NCI-H1694 (cell line): ENCODE results near the gene DIP2C.
A peak's percentile ranks its signal among the peaks of the same experiment; 100 is the strongest.
"Not testable (repeated sequence)": the region's sequence is repeated elsewhere in the genome, so short reads cannot be mapped to it uniquely, and the experiment has no call there.

Source experiments
- DNase-seq: peaks from one replicate; lab custom pipeline; 2025; lab: John Stamatoyannopoulos, UW

DIP2C gene

DNA sequence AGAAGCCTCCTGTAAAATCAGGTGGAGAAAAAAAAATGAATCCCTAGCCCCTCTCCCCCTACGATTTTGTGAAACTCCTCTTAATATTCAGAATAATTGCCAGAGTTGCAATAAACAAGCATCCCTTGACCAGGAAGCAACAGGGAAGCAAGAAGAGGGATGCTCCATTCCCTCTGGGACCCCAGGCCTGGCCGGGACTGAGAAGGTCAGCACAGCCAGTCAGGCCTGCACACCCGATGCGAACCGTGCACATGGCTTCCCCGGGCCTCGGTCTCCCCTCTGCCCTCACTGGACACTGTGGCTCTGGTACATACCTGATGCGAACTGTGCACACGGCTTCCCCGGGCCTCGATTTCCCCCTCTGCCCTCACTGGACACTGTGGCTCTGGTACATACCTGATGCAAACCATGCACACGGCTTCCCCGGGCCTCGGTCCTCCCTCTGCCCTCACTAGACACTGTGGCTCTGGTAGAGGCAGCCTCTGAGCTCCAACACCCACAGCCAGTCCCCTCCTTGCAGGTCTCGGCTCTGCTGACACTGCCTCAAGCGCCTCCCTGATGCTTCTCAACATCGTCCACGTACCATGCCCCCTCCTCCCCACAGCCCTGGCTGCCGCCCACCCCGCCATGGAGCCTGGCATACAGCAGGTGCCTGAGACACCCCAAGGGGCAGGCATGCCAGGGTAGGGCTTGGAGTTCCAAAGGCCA, 138.6 kb downstream of the DIP2C start:
- DNase-seq, result no peak

DNA sequence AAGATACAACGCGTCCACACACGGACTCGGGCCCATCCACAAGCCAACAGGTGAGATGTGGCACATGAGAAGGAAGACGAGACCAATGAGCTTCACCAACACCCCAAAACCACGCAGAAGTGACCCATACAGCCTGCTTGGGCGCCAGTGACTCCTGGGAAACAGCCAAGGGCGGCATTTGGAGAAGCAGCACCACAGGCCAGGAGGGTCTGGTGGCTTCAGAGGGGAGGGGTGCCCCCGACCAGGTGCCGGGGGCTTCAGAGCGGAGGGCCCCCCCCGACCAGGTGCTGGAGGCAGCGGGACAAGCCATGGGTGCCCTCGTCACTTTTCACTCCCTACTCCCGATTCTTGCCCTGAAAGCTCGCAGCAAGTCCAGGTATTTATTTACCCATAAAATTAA, 140.1 kb downstream of the DIP2C start:
- DNase-seq, result no peak

DNA sequence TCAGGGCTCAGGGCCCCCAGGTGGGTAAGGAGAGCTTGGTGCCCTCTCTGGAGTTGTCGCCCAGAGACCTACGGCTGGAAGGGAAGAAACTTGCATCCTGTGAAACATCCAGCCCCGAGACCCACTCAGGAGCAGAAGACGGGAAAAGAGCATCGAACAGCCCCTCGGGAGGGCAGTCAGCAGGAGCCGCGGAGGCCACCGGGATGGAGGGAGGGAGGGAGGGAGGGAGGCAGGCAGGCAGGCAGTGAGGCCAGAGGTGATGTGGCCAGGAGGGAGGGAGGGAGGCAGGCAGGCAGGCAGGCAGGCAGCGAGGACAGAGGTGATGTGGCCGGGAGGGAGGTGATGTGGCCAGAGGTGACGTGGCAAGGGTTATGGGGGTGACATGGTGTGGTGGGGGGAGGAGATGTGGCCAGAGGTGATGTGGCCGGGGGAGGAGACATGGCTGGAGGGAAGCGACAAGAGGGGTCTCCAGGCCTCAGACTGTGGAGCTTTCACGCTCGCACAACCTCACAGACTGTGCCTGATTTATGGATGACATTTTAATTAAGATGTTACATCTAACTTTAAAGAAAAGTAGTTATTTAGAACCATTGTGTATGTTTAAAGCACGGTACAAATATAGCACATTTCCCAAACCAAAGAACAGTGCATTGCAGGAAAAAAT, 141.1 kb downstream of the DIP2C start:
- no peak for DNase-seq

DNA sequence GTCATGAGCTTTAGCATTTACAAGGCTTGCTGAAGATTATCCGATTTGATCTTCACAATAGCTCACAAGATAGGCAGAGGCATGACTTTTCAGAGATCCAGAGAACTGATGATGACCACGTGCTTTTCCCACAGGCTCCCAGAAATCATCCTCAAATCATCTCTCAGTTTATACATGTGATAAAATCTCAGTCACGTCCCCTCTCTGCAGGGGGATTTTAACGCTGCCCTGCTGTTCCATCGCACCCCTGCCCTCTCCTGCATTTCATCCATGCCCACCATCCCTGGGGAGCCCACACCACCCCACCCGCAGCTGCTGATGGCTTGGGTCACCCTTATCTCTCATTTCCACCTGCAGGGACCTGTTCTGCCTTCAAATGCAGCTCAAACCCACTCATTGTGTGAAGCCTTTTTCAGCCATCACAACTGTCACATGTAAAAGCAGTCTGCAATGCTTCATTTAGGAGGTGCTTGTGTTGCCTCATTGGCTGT, 141.8 kb downstream of the DIP2C start:
- DNase-seq, result no peak

DNA sequence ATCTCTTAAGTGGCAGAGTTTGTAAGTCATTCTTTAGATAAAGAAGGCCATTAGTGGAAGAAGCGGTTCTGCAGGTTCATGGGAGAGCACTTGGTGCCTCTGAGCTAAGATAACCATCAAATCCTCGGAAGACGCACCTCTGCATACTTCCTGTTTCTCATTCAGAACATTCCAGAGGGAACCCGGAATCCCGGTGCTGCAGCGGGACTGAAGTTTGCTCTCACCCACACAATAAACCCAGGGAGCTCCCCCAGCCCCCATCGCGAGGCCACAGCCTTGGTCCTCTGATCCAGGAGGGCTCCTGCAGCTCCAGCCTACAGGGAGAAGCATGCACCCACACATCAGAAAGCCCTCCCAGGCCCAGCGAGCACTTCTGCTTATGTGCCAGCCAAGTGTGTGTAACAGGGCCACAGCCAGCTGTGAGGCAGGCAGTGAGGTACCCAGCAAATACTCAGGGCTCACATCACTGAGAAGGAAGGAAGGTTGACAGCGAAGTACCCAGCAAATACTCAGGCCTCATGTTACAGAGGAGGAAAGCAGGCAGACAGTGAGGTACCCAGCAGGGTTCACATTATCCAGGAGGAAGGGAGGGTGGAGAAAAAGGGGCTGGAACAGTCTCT, 142.4 kb downstream of the DIP2C start:
- no peak for DNase-seq

DNA sequence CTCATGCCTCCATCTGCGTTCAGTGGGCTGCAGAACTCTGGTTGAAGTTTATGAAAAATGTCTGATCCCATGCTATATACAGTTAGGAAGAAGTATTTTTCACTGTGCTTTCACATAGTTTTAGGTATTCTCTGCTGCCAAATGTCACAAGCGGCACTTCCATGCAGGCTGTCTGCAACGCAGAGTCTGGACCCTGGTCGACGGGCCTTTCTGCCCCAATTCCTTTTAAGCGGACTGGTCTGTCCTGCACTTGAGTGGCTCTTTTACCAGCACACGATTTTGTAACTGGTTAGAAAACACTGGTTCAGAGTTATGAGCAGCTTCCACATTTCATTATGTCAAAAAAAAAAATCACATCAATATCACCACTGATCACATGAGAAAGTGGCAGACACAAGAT, 143.0 kb downstream of the DIP2C start:
- DNase-seq, result no peak

DNA sequence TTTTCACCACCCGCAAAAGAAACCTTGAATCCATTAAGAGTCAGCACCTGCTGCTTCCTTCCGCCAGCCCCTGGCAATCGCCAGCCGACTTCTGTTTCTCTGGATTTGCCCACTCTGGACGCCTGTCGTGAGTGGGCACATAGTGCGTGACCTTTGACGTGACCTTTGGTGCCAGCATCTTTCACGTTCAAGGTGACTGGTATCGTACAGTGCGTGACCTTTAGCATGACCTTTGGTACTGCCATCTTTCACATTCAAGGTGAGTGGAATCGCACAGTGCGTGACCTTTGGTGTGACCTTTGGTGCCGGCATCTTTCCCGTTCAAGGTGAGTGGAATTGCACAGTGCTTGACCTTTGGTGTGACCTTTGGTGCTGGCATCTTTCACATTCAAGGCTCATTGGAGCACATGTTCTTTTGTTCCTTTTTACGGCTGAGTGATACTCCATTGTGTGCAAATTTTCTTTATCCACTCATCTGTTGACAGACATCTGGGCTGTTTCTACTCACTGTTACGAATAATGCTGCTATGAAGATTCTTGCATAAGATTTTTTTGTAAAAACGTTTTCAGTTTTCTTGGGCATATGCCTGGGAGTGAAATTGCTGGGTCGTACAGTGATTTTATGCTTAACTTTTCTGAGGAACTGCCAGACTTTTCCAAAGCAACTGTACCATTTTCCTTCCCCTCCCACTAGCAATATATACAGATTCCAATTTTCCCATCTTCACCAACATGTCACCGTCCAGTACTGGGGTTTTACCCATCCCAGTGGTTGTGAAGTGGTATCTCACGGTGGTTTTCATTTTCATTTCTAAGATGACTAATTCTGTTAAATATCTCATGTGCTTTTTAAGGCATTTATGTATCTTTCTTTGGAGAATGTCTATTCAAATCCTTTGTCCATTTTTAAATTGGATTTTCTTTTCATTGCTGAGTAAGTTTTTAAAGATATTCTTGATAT, 145.3 kb downstream of the DIP2C start:
- DNase-seq, result no peak

DNA sequence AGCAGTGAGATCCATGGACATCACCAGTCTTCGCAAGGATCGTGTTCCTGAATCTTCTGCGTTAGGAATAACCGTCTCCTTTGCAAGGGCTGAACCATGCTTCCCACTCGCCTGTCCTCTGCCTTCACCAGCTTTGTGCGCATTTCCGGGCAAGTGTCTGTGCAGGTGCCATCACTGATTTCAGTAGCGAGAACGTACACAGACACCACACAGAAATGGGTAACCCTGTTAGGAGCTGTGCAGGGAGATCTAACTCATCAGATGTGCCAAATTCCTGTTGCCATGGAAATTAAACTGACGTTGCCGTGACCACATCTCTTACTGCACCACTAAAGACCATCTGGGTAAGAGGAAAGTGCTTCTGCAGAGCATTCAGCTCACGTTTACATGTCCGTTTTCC, 146.3 kb downstream of the DIP2C start:
- peak; percentile 34 for DNase-seq

DNA sequence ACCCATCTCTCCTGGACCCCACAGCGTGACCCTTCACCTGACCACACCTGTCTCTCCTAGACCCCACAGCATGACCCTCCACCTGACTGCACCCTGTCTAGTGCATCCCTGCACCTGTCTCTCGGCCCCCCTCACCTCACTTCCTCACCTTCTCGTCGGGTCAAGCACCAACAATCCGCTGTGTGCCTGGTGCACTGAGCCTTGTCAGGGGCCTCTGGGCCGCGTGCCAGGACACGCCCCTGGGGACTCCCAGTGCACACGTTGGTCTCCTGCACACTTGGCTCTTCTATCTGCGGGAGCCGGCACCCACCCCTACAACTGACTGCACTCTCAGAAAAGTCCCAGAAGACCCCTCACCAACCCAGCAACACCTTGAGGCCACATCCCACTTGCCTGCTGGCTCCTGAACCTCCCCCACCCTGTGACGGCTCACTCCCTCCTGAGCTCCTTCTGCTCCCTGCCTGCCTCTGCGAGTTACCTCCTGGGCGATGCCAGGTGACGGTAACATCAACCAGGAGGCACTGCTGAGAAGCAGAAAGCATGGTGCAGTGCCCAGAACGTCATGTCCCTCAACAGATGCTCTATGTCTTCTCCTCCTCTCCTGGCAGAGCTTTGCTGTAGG, 147.6 kb downstream of the DIP2C start:
- DNase-seq, result no peak

DNA sequence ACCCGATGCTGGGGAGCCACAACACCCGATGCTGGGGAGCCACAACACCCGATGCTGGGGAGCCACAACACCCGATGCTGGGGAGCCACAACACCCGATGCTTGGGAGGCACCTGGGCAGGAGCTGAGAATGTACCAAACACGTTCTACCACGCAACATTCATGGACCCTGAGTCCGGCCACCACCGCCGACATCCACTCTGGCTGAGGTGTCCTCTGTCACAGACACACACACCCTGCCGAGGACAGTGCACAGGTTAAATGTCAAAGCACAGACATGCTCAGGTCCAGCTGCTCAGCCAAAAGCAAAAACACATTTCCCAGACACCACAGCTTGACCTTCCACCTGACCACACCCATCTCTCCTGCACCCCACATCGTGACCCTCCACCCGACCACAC, 148.4 kb downstream of the DIP2C start:
- no peak for DNase-seq

DNA sequence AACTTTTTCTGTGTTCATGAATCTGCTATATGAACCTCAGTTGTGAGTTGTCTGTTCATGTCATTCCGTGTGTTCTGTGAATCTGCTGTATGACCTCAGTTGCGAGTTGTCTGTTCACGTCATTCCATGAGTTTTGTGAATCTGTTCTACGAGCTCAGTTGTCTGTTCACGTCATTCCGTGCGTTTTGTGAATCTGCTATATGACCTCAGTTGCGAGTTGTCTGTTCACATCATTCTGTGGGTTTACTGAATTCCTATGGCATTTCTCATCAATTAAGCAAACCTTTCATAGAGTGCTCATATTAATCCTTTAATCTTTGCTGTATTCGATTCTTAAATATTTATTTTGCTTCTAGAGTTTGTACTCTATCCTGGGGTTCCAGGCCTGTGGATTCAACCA, 150.6 kb downstream of the DIP2C start:
- DNase-seq, result no peak

DNA sequence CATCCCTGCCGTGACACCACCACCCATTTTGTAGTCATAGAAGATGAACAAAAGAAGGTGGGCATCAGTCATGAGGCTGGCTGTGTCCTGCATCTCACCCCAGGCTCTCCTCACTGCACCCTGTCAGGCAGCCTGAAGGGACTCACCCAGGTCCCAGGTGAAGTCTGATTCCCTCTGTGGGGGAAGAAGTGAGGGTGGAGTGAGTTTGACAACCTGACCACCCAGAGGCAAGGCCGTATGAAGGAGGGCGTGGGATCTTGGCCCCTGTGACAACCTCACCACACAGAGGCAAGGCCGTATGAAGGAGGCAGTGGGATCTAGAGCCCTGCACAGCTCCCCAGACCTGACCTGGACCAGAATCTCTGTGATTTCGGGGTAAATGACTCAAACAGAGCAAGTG, 152.5 kb downstream of the DIP2C start:
- DNase-seq, result no peak

DNA sequence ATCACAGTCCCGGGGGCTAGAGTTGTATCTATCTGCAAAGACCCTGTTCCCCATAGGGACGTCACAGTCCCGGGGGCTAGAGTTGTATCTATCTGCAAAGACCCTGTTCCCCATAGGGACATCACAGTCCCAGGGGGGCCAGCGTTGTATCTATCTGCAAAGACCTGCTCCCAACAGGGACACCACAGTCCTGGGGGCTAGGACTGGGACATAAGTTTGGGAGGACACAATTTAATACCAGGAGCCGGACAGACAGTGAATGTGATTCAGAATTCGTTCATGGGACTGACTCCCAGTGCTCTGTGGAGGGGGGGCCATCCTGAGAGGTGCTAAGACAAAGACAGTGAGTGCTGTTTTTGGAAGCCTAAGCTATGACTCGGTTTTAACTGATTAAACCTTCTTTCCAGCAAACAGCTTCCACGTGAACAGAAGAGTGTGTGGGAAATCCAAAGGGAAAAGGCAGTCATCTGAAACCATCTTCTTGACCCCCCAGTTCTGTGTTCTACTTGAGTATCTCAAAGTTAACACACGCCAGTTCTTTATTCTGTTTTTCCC, 153.0 kb downstream of the DIP2C start:
- DNase-seq, result no peak

DNA sequence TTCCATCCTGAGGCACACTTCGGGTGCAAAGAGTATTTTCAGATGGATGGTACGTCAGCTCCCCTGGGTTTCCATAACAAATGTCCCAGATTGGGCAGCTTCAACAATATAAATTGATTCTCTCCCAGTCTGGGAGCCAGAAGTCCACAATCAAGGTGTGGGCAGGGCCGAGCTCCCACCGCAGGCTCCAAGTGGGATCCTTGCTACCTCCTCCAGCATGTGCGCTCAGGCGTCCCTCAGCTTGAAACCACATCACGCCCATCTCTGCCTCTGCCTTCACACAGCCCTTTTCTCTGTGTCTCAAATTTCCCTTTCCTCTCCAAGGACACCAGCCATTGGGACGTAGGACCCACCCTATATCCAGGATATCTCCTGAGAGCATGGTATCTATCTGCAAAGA, 153.5 kb downstream of the DIP2C start:
- DNase-seq, result no peak

DNA sequence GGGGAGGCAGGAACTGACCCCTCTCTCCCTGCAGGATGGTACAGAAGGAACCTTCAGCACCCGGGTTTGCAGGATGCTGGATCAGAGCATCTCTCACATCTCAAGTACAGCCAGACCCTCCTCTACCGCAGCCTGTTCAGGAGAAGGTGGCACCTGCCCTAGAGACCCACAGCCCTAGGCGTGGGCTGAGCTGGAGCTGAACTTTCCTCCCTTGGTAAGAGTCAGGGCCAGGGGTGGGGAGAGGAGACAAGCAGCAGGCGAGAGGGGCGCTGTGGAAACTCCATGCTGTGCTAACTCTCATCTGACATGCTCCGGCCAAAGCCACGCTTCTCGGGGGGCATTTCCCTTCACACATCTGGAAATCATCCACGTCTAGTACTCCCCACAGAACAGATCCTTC, 154.4 kb downstream of the DIP2C start:
- no peak for DNase-seq

DNA sequence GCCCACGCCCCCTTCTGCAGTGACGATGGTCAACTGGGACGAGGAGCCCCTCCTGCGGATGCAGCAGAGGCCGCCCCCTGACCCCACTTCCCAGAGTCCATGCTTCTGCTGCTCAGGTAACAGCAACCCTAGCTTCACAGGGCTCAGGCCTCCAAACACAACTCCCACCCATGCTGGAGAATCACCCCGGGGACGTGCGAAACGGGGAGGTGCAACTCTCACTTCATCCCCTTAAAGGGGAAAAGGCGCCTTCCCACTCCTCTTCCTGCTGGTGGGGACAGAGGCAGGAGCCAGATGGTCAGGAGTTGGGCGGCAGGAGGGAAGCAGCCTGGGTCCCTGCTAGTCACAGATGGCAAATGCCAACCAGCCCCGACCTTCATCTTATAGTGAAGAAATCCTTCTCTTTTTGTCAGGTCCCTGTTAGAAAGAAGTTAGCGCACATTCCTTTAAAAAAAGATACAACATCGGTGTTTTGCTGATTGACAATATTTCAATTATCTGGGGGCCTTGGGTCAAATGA, 155.4 kb downstream of the DIP2C start:
- no peak for DNase-seq

DNA sequence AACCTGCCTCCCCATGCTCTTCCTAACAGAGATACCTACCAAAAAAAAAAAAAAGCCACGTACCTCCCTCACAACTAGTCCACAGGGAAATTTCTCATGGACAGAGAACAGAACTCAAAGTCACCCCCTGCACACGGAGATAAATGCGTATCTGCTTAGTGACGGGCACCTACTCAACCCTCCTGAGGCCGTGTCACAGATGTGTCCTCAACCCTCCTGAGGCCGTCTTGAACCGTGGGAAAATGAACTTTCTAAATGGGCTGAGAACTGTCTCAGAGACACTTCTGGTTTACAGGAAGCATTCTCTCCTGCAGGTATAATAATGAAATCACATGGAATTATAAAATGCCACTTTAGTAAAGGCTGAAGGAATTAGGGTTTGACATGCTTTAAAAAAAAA, 155.9 kb downstream of the DIP2C start:
- DNase-seq, result no peak

DNA sequence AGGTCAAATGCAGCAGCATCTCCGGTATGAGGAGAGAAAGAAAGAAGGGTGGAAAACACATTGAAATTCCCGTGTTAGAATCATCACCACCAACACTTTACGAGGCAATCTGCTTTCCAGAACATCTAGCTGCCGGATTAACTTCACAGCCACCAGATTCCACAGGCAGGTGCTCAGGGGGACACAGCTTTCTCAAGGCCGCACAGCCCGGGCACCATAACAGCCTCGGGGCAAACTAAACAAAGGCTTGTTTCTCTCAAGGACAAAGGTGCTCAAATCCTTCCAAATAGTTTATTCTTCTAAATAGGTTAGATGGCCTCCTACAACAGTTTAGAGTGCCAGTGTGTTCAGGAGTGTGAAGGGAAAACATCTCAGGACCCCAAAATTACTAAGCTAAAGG, 156.3 kb downstream of the DIP2C start:
- no peak for DNase-seq

DNA sequence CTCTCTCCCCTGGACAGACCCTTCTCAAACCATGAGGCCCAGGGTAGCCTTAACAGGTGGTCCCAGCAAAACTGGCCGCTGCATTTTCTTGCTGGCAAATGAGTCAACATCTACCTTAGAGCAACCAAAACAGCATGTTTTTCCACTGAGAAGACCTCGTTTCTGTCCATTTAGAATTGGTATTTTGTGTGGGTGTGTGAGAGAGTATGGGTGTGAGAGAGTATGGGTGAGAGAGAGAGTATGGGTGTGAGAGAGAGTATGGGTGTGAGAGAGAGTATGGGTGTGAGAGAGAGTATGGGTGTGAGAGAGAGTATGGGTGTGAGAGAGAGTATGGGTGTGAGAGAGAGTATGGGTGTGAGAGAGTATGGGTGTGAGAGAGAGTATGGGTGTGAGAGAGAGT, 157.1 kb downstream of the DIP2C start:
- DNase-seq, result not testable (repeated sequence)

DNA sequence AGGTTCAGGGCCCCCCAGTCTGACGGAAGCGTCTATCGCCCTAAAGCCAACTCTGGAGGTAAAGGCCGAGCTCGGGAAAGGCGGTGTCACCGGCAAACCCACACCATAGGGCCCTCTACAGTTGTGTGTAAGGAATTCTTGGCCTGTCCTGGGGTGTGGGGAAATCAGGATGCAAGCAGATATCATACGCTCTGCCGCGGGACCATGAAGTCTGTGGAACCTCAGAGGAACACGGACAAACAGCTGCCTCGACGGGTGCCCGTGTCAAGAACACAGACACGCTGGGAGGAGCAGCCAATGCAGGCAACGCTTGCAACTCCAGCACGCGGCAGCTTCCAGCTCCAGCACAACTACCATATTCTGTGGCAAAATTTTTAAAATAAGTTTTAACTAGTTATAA, 157.9 kb downstream of the DIP2C start:
- DNase-seq, result no peak

DNA sequence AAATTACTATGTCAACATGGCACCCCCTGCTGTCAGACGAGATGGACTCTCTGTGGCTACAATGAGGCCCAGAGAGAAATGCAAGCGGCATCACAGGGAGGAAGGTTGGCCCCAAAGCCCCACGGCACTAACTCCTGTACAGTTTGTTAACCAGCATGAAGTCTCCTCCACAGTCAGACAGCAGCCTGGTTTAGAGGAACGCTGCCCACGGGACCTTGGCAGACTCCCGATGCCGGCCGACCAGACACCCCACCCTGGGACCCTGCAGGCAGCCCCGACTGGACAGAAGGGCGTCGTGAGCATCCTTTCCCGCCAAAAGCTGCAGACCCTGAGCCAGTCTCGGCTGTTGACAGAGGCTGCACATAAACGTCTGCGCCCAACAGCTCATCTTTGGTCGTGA, 158.8 kb downstream of the DIP2C start:
- no peak for DNase-seq
